MM.1S (cell line): ENCODE data around the gene ARAP3.

Experiments
- CTCF ChIP-seq: fragments of 300-600 bp; sonication (generic); IDR thresholded peaks from 2 replicates; pipeline ENCODE4 v1.5.1; 2016; ENCODE audit warnings: antibody characterized with exemption, low read length, mixed read lengths
- EZH2 ChIP-seq: fragments of 300-600 bp; sonication (generic); optimal IDR thresholded peaks from 2 replicates; pipeline ENCODE3; 2017; ENCODE audit warnings: low read depth, mild to moderate bottlenecking, antibody characterized with exemption, low read length, mixed read lengths

- TF ChIP-seq EZH2 (no peak), CTCF (no peak)
Measured at GRCh38 chr5:141640051-141640415, 42.0 kb downstream of the ARAP3 start.
